ENCODE data around the gene AGER. TPM values are rescaled to one million over a fixed set of nuclear protein-coding genes. Genes with fewer than 3 reads are reported as not detected.

Gene AGER
- total and polyA plus RNA-seq, 9 of the 15 experiments (the other 6 are each of a cell fraction or from before 2014, with no cell fraction given), result 1.2 to 11.5 (median 4.1) TPM

DNA sequence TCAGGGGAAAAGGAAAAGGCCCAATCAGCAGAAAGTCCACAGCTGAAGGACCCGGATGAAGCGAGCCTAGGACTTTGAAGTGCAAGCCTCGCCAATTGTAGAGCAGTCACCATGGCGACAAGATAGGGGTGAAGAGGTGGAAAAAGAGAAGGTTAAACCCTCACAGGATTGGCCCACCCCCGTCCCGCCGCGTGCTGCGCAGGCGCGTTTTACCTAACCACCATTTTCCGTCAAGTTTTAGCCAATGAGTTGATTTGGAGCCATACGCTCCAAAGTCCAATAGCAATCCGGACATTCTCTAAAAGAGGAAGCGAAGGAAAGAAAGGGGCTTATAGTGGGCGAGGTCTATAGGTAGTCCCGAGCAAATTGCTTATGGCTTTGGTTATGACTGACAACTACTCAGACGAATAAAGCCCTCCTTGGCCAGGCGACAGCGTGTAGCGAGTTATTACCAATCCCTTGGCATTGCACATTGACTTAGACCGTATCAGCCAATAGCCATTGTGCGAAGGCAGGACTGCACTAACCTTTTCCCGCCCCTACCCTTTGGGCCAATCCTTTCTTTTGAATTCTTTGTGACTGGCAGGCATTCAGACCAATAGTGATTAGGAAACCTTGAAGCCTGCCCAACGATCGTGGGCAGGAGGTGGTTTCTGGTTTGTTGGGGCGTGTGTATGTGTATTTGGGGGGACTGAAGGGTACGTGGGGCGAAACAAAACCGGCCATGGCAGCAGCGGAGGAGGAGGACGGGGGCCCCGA, 6.1 kb downstream of the AGER start, which contains the start of gene RNF5 (continued):
- TF ChIP-seq, protein P1, sequence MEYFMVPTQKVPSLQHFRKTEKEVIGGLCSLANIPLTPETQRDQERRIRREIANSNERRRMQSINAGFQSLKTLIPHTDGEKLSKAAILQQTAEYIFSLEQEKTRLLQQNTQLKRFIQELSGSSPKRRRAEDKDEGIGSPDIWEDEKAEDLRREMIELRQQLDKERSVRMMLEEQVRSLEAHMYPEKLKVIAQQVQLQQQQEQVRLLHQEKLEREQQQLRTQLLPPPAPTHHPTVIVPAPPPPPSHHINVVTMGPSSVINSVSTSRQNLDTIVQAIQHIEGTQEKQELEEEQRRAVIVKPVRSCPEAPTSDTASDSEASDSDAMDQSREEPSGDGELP (CRISPR knock-in tag; IDR thresholded peaks at IDR 0.05; ENCODE audit: borderline replicate concordance), result peak; percentile 68; the same call in 1 of the 2 replicates
- peak; percentile 62 for TF ChIP-seq POLR2B (IDR thresholded peaks at IDR 0.05; ENCODE audit: low read depth, partially characterized antibody)
- peak; percentile 100 for TF ChIP-seq C11orf30 (IDR thresholded peaks at IDR 0.05; ENCODE audit: low read depth)
- TF ChIP-seq, protein P2, sequence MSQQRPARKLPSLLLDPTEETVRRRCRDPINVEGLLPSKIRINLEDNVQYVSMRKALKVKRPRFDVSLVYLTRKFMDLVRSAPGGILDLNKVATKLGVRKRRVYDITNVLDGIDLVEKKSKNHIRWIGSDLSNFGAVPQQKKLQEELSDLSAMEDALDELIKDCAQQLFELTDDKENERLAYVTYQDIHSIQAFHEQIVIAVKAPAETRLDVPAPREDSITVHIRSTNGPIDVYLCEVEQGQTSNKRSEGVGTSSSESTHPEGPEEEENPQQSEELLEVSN (IDR thresholded peaks at IDR 0.05; ENCODE audit: borderline replicate concordance in 1 of 2, extremely low read depth in 1 of 2, insufficient read depth in 1 of 2, insufficient read length in 1 of 2, low read depth in 1 of 2, low read length in 1 of 2, poor library complexity in 1 of 2, severe bottlenecking in 1 of 2), result peak; percentile 77 to 83
- TF ChIP-seq CTBP1 (IDR thresholded peaks at IDR 0.05; ENCODE audit: borderline replicate concordance), result peak; percentile 21
- TF ChIP-seq, protein P3, sequence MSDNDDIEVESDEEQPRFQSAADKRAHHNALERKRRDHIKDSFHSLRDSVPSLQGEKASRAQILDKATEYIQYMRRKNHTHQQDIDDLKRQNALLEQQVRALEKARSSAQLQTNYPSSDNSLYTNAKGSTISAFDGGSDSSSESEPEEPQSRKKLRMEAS (CRISPR knock-in tag; IDR thresholded peaks at IDR 0.05), result peak; percentile 89
- TF ChIP-seq EGR1 (conservative IDR thresholded peaks at IDR 0.05), result peak; percentile 66; the same call in 1 of the 2 replicates
- TF ChIP-seq MAZ (CRISPR knock-in tag; conservative IDR thresholded peaks at IDR 0.05 in 1 of 2, IDR thresholded peaks at IDR 0.05 in 1 of 2), result peak in 1 of 2 experiments; percentile 42; a peak in 2 of 4 replicates
- TF ChIP-seq RFX5 (IDR thresholded peaks at IDR 0.05; ENCODE audit: low read depth, low read length), result peak; percentile 65; the same call in 1 of the 2 replicates
- TF ChIP-seq, protein P4, sequence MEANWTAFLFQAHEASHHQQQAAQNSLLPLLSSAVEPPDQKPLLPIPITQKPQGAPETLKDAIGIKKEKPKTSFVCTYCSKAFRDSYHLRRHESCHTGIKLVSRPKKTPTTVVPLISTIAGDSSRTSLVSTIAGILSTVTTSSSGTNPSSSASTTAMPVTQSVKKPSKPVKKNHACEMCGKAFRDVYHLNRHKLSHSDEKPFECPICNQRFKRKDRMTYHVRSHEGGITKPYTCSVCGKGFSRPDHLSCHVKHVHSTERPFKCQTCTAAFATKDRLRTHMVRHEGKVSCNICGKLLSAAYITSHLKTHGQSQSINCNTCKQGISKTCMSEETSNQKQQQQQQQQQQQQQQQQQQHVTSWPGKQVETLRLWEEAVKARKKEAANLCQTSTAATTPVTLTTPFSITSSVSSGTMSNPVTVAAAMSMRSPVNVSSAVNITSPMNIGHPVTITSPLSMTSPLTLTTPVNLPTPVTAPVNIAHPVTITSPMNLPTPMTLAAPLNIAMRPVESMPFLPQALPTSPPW (CRISPR knock-in tag; IDR thresholded peaks at IDR 0.05), result peak; percentile 82
- TF ChIP-seq ESRRA (IDR thresholded peaks at IDR 0.05; ENCODE audit: borderline replicate concordance, low read depth), result peak; percentile 74; the same call in 1 of the 2 replicates
- TF ChIP-seq JUN (IDR thresholded peaks at IDR 0.05; ENCODE audit: borderline replicate concordance, low read depth, low read length), result peak; percentile 32; the same call in 1 of the 2 replicates
- no peak for TF ChIP-seq JUN (CRISPR knock-in tag; IDR thresholded peaks at IDR 0.05; ENCODE audit: borderline replicate concordance)
- peak; percentile 63; the same call in 1 of the 2 replicates for TF ChIP-seq GABPB1 (CRISPR knock-in tag; IDR thresholded peaks at IDR 0.05)
- TF ChIP-seq MBD2 (IDR thresholded peaks at IDR 0.05; ENCODE audit: borderline replicate concordance, low read depth), result peak; percentile 99
- peak; percentile 41 for TF ChIP-seq TAF1 (IDR thresholded peaks at IDR 0.05; ENCODE audit: control insufficient read depth, extremely low read depth, insufficient read depth, low read length, severe bottlenecking)
- TF ChIP-seq, protein P5, sequence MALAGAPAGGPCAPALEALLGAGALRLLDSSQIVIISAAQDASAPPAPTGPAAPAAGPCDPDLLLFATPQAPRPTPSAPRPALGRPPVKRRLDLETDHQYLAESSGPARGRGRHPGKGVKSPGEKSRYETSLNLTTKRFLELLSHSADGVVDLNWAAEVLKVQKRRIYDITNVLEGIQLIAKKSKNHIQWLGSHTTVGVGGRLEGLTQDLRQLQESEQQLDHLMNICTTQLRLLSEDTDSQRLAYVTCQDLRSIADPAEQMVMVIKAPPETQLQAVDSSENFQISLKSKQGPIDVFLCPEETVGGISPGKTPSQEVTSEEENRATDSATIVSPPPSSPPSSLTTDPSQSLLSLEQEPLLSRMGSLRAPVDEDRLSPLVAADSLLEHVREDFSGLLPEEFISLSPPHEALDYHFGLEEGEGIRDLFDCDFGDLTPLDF (CRISPR knock-in tag; IDR thresholded peaks at IDR 0.05), result peak; percentile 87; the same call in 1 of the 2 replicates
- TF ChIP-seq SAFB2 (IDR thresholded peaks at IDR 0.05; ENCODE audit: borderline replicate concordance, low read depth, low read length, severe bottlenecking), result no peak
- peak in 1 of 2 experiments; percentile 38; a peak in 1 of 3 replicates for TF ChIP-seq CBX3 (IDR thresholded peaks at IDR 0.05; ENCODE audit: borderline replicate concordance in 1 of 2, low read length in 2 of 2)
- no peak for TF ChIP-seq ZZZ3 (IDR thresholded peaks at IDR 0.05)
- no peak for TF ChIP-seq KAT7 (CRISPR knock-in tag; IDR thresholded peaks at IDR 0.05; ENCODE audit: borderline replicate concordance)
